Vagina (tissue), 2 donors: ENCODE measurements around the gene CACNB2. TPM values are rescaled to one million over a fixed set of nuclear protein-coding genes. Genes with fewer than 3 reads are reported as not detected.

Experiments used
- DNase-seq, 2 donors: peaks; one replicate each; pipeline ENCODE4 v3.0.0-alpha.2; 2017; ENCODE audit errors: extremely low spot score in 2 of 2
- H3K27ac ChIP-seq: fragments of 200-600 bp; sonication (generic); one replicate; pipeline ENCODE4 v1.5.1; 2019
- H3K27me3 ChIP-seq: fragments of 200-600 bp; sonication (generic); one replicate; pipeline ENCODE4 v1.5.1; 2019
- H3K36me3 ChIP-seq, 2 donors: fragments of 200-600 bp; sonication (generic); one replicate each; pipeline ENCODE4 v1.5.1; 2017 to 2019
- H3K4me1 ChIP-seq: fragments of 200-600 bp; sonication (generic); one replicate; pipeline ENCODE4 v1.5.1; 2019
- H3K4me3 ChIP-seq, 2 donors: fragments of 200-600 bp; sonication (generic); 1 replicate in 1 of 2; 2 replicates in 1 of 2; pipeline ENCODE4 v1.5.1; 2016 to 2019
- H3K9me3 ChIP-seq: fragments of 200-600 bp; sonication (generic); one replicate; pipeline ENCODE4 v1.5.1; 2019
- CTCF ChIP-seq, 3 experiments: fragments of 450-650 bp in 2 of 3; fragments of 200-600 bp in 1 of 3; sonication (generic) in 1 of 3; IDR thresholded peaks; one replicate each; pipeline ENCODE4 v1.5.1; 2017 to 2019; ENCODE audit warnings: antibody characterized with exemption in 3 of 3, mild to moderate bottlenecking in 2 of 3, moderate library complexity in 2 of 3
- POLR2A ChIP-seq, 2 donors: fragments of 450-650 bp; IDR thresholded peaks; one replicate each; pipeline ENCODE4 v1.6.1; 2017; ENCODE audit warnings: antibody characterized with exemption in 2 of 2, mild to moderate bottlenecking in 2 of 2, moderate library complexity in 2 of 2
- POLR2AphosphoS5 ChIP-seq, 2 donors: sonication (generic); formaldehyde crosslinking; IDR thresholded peaks; one replicate each; pipeline ENCODE4 v1.9.0; 2017; ENCODE audit warnings: antibody characterized with exemption in 2 of 2, mild to moderate bottlenecking in 2 of 2, low read depth in 1 of 2; ENCODE audit not compliant: insufficient read depth in 1 of 2
- intact Hi-C: fragments of 100-400 bp; cut with DNase I; formaldehyde crosslinking; loops from one replicate; pipeline ENCODE4 v1.15.1; 2023
- total RNA-seq: library from RNA; depleted of rRNA; stranded (reverse); fragments of >200 nt; gene quantifications from one replicate; pipeline ENCODE4 v1.2.3, GENCODE V29; 2016

Gene CACNB2
- total RNA-seq, 1 donor from 2014 or later, result 12.8 TPM

- Histone ChIP-seq H3K4me1 (no peaks in the 10 kb centered on the region), H3K27ac (no peak overlapping the region), H3K27me3 (no peaks in the 10 kb centered on the region), H3K36me3 (no peaks in the 10 kb centered on the region), H3K4me3 (no peak overlapping the region), H3K9me3 (no peaks in the 10 kb centered on the region)
- intact Hi-C loops, result no loop called here
- no peak for TF ChIP-seq POLR2A (IDR thresholded peaks at IDR 0.05)
- no peak for TF ChIP-seq POLR2AphosphoS5 (IDR thresholded peaks at IDR 0.05; ENCODE audit: insufficient read depth in 1 of 2, low read depth in 1 of 2)
- TF ChIP-seq CTCF (IDR thresholded peaks at IDR 0.05), result no peak
- DNase-seq, result no peak
Observed at GRCh38 chr10:18099415-18099814, 40.8 kb upstream of the CACNB2 start.

GRCh38 chr10:18100669-18101068 is 39.6 kb upstream of the CACNB2 start:
- no peak for TF ChIP-seq POLR2AphosphoS5 (IDR thresholded peaks at IDR 0.05; ENCODE audit: insufficient read depth in 1 of 2, low read depth in 1 of 2)
- TF ChIP-seq POLR2A (IDR thresholded peaks at IDR 0.05), result no peak
- TF ChIP-seq CTCF (IDR thresholded peaks at IDR 0.05), result no peak
- DNase-seq, result no peak
- Histone ChIP-seq H3K4me1 (no peaks in the 10 kb centered on the region), H3K27me3 (no peaks in the 10 kb centered on the region), H3K4me3 (no peak overlapping the region), H3K27ac (no peak overlapping the region), H3K9me3 (no peaks in the 10 kb centered on the region), H3K36me3 (no peaks in the 10 kb centered on the region)
- intact Hi-C loops, result no loop called here

- TF ChIP-seq POLR2AphosphoS5 (IDR thresholded peaks at IDR 0.05; ENCODE audit: insufficient read depth in 1 of 2, low read depth in 1 of 2) (no peak), CTCF (IDR thresholded peaks at IDR 0.05) (no peak), POLR2A (IDR thresholded peaks at IDR 0.05) (no peak)
- Histone ChIP-seq H3K36me3 (no peaks in the 10 kb centered on the region), H3K4me1 (no peaks in the 10 kb centered on the region), H3K9me3 (no peaks in the 10 kb centered on the region), H3K27me3 (no peaks in the 10 kb centered on the region), H3K4me3 (no peak overlapping the region), H3K27ac (no peak overlapping the region)
- intact Hi-C loops, result no loop called here
- DNase-seq, result no peak
Observed at GRCh38 chr10:18102404-18102803, 37.8 kb upstream of the CACNB2 start.

GRCh38 chr10:18104223-18104872 is 35.9 kb upstream of the CACNB2 start:
- intact Hi-C loops, result no loop called here
- no peak for TF ChIP-seq POLR2A (IDR thresholded peaks at IDR 0.05)
- peak in 2 of 3 experiments; percentile 17 to 44 for TF ChIP-seq CTCF (IDR thresholded peaks at IDR 0.05)
- H3K27ac ChIP-seq, result no peak overlapping the region
- H3K4me3 ChIP-seq, result no peak overlapping the region
- H3K9me3 ChIP-seq, result no peaks in the 10 kb centered on the region
- no peak for DNase-seq
- H3K27me3 ChIP-seq, result no peaks in the 10 kb centered on the region
- H3K4me1 ChIP-seq, result no peaks in the 10 kb centered on the region
- H3K36me3 ChIP-seq, result no peaks in the 10 kb centered on the region

GRCh38 chr10:18109341-18109870 is 30.8 kb upstream of the CACNB2 start:
- no peak overlapping the region for H3K27ac ChIP-seq
- intact Hi-C loops, result no loop called here
- H3K4me3 ChIP-seq, result no peak overlapping the region
- no peaks in the 10 kb centered on the region for H3K9me3 ChIP-seq
- no peaks in the 10 kb centered on the region for H3K36me3 ChIP-seq
- H3K4me1 ChIP-seq, result no peaks in the 10 kb centered on the region
- H3K27me3 ChIP-seq, result no peaks in the 10 kb centered on the region
- no peak for DNase-seq
- TF ChIP-seq POLR2A (IDR thresholded peaks at IDR 0.05) (no peak), CTCF (IDR thresholded peaks at IDR 0.05) (no peak), POLR2AphosphoS5 (IDR thresholded peaks at IDR 0.05; ENCODE audit: insufficient read depth in 1 of 2, low read depth in 1 of 2) (no peak)
